ENCODE results near the gene GRPR. TPM values are rescaled to one million over a fixed set of nuclear protein-coding genes. Genes with fewer than 3 reads are reported as not detected.
"Not testable (repeated sequence)": the region's sequence is repeated elsewhere in the genome, so short reads cannot be mapped to it uniquely, and the experiment has no call there.

GRPR gene
- total RNA-seq, 4 donors from 2014 or later = 0.63 TPM; not detected in 3

- TF ChIP-seq, protein P1, sequence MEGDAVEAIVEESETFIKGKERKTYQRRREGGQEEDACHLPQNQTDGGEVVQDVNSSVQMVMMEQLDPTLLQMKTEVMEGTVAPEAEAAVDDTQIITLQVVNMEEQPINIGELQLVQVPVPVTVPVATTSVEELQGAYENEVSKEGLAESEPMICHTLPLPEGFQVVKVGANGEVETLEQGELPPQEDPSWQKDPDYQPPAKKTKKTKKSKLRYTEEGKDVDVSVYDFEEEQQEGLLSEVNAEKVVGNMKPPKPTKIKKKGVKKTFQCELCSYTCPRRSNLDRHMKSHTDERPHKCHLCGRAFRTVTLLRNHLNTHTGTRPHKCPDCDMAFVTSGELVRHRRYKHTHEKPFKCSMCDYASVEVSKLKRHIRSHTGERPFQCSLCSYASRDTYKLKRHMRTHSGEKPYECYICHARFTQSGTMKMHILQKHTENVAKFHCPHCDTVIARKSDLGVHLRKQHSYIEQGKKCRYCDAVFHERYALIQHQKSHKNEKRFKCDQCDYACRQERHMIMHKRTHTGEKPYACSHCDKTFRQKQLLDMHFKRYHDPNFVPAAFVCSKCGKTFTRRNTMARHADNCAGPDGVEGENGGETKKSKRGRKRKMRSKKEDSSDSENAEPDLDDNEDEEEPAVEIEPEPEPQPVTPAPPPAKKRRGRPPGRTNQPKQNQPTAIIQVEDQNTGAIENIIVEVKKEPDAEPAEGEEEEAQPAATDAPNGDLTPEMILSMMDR (IDR thresholded peaks at IDR 0.05) = no peak
- DNase-seq (ENCODE audit: low spot score) = no peak
- no peak for ATAC-seq (ENCODE audit: low FRiP score)
Observed at GRCh38 chrX:16171944-16172343, 48.6 kb downstream of the GRPR start.

- ATAC-seq (ENCODE audit: low FRiP score) (no peak), DNase-seq (ENCODE audit: low spot score) (no peak)
- TF ChIP-seq, protein P1 (IDR thresholded peaks at IDR 0.05) = no peak
Observed at GRCh38 chrX:16172391-16172790, 49.0 kb downstream of the GRPR start.

GRCh38 chrX:16175329-16176061 is 52.1 kb downstream of the GRPR start:
- no peak for DNase-seq (ENCODE audit: low spot score)
- TF ChIP-seq, protein P1 (IDR thresholded peaks at IDR 0.05) = no peak
- ATAC-seq (ENCODE audit: low FRiP score) = no peak

DNA sequence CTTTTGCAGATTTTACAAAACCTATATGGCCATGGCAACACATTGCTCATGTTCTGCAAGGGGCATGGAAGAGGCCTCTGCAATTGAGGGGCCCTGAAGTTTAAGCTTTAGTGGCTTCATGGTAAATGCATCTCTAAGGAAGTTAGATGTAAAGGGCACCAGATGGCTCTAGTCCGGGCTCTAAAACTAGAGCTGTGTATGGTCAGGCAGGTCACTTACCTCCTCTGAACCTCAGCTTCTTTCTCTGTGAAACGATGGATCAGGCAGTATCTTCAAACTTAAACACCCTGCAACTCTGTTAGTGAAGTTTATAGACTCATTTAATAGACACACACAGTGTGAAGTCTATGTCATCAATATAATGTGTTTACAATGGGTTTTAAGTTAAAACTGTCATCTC is 53.9 kb downstream of the GRPR start:
- TF ChIP-seq, protein P1 (IDR thresholded peaks at IDR 0.05) = no peak
- ATAC-seq (ENCODE audit: low FRiP score) (no peak), DNase-seq (ENCODE audit: low spot score) (no peak)

DNA sequence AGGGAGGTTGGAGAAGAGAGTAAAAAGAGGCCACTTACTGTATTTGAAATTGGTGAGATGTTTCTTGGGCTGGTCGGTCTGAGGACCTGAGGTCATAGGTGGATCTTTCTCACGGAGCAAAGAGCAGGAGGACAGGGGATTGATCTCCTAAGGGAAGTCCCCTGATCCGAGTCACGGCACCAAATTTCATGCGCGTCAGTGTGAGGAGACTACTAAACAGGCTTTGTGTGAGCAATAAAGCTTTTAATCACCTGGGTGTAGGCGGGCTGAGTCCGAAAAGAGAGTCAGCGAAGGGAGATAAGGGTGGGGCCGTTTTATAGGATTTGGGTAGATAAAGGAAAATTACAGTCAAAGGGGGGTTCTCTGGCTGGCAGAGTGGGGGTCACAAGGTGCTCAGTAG is 60.5 kb downstream of the GRPR start:
- DNase-seq (ENCODE audit: low spot score); ATAC-seq (ENCODE audit: low FRiP score): not testable (repeated sequence)

DNA sequence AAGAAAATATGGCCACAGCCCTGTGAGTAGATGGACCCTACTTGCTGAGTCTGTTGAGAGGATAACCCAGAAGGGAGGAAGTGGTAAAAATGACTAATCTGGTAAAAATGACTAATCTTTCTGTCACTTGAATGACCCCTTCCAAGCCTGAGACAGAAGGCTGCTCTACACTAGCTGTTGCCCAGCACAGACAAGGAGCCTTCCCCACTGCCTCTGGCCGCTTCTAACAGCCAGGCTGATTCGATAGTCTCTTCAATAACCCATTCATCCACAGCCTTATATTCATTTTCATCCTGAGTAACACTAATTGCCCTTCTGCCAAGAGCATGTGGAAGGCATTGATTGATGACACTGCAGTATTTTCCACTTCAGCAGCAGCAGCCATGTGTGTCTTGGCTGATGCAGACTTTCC is 62.4 kb downstream of the GRPR start:
- ATAC-seq (ENCODE audit: low FRiP score) (no peak), DNase-seq (ENCODE audit: low spot score) (no peak)
- TF ChIP-seq, protein P1 (IDR thresholded peaks at IDR 0.05) = no peak

- TF ChIP-seq, protein P1 (IDR thresholded peaks at IDR 0.05) = no peak
- no peak for DNase-seq (ENCODE audit: low spot score)
- ATAC-seq (ENCODE audit: low FRiP score) = no peak
Observed at GRCh38 chrX:16186380-16187007, 63.1 kb downstream of the GRPR start.

Measured in omental fat pad (tissue), 4 donors.